GM12872 (cell line): ENCODE data around the gene DIP2B.

Source experiments
- TF ChIP-seq, protein P1 (sequence below): IDR thresholded peaks from 3 replicates; pipeline ENCODE4 v1.5.1; 2011; ENCODE audit warnings: low read depth, mild to moderate bottlenecking, low read length, moderate library complexity; ENCODE audit not compliant: insufficient read depth

DIP2B gene

DNA sequence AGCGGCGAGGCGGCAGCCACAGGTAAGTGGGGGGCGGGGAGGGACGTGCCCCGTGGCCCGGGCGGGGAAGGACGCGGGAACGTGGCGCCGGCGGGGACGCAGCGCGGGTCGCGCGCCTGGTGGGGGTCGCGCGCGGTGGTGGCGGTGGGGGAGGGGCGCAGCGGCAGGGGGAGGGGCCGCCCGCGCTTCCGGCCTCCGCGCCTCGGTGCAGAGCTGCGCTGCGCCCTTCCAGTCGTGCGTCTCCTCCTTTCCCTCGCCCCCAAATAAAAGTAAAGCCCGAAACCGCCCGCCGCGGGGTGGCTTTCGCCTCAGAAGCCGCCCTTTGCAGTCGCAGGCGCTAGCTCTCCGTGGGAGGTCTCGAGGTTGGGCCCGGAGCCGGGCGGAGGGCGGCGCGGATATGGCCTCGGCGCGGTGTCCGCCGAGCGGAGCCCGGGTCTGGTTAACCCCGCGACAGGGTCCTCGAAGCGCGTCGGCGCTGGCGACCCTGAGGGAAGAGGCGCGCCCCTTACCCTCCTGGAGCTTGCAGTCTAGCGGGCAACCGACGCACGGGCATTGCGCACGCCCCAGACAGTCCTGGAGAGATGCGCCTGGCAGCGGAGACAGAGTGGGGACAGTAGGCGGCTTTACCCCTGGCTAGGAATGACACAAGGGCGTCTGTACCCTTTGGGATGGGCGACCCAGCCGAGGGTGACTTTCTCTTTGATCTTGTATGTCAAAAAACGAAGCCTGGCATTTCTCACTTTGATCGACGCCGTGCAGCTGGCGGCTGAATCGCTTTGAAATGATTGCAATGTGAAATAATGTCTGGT lies 259.7 kb downstream of the DIP2B start:
- TF ChIP-seq, protein P1, sequence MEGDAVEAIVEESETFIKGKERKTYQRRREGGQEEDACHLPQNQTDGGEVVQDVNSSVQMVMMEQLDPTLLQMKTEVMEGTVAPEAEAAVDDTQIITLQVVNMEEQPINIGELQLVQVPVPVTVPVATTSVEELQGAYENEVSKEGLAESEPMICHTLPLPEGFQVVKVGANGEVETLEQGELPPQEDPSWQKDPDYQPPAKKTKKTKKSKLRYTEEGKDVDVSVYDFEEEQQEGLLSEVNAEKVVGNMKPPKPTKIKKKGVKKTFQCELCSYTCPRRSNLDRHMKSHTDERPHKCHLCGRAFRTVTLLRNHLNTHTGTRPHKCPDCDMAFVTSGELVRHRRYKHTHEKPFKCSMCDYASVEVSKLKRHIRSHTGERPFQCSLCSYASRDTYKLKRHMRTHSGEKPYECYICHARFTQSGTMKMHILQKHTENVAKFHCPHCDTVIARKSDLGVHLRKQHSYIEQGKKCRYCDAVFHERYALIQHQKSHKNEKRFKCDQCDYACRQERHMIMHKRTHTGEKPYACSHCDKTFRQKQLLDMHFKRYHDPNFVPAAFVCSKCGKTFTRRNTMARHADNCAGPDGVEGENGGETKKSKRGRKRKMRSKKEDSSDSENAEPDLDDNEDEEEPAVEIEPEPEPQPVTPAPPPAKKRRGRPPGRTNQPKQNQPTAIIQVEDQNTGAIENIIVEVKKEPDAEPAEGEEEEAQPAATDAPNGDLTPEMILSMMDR = no peak

DNA sequence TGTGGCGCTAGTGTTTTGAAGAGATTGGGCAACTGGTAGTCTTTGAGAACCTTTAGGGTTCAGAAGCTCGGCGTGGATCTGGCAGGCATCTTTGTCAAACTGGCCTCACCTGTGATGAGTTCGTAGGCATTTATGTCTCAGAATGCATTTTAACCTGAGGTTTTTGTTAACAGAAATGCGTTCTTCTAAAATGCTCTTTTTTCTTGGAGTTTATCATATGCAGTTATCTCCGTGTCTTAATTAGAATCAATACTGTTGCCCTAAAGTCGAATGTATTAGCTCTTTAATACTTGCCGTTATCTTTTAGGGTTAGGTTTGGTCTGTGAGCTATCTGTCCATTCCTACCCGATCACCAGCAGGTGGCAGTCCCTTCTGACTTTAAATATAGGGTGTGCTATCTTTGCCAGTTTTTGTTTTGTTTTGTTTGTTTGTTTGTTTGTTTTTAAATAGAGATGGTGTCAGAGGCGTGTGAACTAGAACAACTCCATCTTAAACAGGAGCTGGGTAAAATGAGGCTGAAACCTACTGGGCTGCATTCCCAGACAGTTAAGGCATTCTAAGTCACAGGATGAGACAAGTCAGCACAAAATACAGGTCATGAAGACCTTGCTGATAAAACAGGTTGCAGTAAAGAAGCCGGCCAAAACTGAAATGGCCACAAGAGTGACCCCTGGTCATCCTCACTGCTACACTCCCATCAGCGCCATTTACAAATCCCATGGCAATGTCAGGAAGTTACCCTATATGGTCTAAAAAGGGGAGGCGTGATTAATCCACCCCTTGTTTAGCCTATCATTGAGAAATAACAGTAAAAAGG lies 260.5 kb downstream of the DIP2B start:
- TF ChIP-seq, protein P1 = peak; percentile 70

DNA sequence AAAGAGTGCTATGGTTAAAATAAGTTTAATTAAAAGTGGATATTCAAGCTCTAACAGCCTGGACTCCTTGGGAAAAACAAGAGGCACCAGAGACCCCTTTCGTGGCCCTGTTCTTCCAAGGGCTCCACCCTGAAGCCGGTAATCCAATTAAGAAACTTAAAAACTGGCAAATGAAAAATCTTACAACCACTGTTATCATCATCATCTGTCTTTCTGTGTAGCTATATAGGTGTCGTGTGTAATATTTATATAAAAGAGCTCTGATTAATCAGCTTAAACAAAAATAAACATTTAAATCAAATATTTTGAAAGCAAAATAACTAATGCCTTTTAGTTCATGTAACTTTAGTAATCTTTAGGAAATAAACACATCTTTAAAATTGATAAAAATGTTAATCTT lies 263.6 kb downstream of the DIP2B start:
- TF ChIP-seq, protein P1 = no peak

DNA sequence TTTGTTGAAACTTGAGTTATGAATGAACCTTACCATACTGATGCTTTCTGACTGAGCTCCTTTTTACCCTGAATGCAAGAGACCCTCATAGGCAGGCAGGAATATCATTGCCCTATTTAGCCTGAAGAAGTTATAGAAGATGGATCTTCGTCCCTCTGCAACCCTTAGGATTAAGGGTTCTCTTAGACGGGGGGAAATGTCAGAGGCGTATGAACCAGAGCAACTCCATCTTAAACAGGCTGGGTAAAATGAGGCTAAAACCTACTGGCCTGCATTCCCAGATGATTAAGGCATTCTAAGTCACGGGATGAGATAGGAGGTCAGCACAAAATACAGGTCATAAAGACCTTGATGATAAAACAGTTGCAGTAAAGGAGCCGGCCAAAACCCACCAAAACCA lies 266.6 kb downstream of the DIP2B start:
- TF ChIP-seq, protein P1 = no peak

DNA sequence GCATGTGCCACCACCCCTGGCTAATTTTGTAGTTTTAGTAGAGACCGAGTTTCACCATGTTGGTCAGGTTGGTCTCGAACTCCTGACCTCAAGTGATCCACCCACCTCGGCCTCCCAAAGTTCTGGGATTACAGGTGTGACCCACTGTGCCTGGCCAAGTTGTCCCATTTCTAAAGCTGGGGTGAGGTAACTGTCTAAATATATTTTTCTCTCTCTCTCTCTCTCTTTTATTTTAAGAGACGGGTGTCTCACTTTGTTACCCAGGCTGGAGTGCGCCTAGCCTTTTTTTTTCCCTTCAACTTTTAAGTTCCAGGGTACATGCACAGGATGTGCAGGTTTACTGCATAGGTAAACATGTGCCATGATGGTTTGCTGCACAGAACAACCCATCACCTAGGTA lies 267.7 kb downstream of the DIP2B start:
- TF ChIP-seq, protein P1 = no peak

DNA sequence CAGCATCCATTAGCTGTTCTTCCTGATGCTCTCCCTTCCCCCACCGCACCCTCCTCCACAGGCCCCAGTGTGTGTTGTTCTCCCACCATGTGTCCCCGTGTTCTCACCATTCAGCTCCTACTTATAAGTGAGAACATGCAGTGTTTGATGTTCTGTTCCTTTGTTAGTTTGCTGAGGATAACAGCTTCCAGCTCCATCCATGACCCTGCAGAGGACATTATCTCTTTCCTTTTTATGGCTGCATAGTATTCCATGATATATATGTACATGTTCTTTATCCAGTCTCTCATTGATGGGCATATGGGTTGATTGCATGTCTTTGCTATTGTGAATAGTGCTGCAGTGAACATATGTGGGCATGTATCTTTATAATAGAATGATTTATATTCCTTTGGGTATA lies 268.1 kb downstream of the DIP2B start:
- TF ChIP-seq, protein P1 = no peak

DNA sequence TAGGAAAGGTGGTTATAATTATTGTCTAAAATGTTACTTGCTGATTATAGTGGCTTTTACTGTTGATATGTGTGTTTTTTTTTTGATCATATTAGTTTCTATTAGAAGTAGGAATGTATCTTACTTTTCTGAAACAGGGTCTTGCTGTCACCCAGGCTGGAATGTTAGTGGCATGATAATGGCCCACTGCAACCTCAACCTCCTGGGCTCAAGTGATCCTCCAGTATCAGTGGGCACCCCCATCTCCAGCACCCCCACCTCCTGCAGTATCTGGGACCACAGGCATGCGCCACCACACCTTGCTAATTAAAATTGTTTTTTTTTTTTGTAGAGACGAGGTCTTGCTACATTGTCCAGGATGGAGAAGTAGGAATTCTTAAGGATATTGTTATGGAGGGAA lies 270.5 kb downstream of the DIP2B start:
- TF ChIP-seq, protein P1 = no peak
